Islet of Langerhans (tissue), 1 donor: ENCODE measurements around the gene NAA16.
"Not testable (repeated sequence)": the region's sequence is repeated elsewhere in the genome, so short reads cannot be mapped to it uniquely, and the experiment has no call there.

Experiments used
- FAIRE-seq: peaks from one replicate; lab custom pipeline; 2011; peaks lifted over from hg19 to GRCh38; lab: Jason Lieb, UNC

The NAA16 gene

DNA sequence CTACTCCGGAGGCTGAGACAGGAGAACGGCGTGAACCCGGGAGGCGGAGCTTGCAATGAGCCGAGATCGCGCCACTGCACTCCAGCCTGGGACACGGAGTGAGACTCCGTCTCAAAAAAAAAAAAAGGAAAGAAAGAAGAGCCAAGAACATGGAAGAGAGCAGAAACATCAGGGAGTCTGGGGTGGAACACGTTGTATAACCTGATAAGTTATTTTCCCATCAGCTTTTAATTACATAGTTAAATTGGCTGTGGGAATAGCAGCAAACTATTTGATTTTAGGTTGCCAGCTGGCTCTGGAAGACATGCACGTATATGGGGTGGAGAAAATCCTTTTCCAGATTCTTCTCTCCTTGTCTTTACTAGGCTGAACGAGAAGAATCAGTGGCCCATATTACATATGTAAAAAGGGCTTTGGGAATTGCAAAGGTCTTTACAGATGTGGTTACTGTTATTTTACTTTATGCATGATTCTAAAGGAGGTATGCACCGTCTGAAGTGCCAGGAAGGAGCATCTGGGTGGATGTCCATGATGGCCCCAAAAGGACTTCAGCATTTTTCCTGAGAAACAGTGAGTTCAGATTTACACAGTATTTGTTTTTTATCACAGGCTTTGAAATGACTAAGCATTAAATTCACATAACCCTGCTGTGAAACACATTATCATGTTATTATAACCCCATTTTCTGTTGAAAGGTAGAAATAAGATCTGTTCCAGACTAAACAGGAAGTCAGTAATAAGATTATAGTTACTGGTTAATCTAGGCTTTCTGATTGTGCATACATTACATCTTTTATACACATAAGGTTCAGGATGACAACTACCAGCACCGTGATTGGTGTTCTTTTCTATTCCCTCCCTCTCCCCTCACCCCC, 4.6 kb upstream of the NAA16 start:
- no peak for FAIRE-seq

DNA sequence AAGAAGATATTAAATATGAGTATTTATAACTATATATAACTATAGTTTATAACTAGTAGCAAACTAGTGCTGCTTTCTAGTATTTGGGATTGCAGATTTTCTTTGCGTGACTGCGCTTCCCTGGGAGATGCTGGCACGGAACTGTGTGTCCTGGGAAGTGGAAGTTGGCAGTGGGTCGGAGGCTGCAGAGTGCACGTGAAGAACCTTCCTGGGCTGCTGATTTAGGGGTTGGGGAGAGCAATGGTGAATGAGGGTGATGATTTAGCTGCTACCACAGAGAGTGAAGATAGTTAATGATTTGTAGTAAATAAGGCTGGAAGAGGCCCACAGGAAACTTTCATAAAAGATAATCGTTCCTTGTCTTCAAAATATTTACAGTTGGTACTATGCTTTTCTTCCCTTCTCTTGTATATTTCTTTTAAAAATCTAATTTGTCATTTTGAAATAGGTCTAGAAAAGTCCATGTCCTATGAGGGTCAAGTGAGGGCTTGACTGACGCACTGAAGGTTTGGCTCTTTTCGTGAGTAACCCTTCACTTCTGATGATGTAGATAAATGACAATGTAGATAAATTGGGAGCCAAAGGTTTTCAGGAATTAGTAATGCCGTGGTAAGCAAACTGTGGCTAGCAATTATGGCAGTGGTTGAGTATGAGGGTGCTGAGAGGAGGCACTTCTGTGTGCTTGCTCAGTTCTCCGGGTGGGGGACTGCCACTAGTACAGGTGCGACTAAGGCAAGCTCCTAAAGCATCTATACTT, 3.0 kb upstream of the NAA16 start:
- FAIRE-seq: no peak

DNA sequence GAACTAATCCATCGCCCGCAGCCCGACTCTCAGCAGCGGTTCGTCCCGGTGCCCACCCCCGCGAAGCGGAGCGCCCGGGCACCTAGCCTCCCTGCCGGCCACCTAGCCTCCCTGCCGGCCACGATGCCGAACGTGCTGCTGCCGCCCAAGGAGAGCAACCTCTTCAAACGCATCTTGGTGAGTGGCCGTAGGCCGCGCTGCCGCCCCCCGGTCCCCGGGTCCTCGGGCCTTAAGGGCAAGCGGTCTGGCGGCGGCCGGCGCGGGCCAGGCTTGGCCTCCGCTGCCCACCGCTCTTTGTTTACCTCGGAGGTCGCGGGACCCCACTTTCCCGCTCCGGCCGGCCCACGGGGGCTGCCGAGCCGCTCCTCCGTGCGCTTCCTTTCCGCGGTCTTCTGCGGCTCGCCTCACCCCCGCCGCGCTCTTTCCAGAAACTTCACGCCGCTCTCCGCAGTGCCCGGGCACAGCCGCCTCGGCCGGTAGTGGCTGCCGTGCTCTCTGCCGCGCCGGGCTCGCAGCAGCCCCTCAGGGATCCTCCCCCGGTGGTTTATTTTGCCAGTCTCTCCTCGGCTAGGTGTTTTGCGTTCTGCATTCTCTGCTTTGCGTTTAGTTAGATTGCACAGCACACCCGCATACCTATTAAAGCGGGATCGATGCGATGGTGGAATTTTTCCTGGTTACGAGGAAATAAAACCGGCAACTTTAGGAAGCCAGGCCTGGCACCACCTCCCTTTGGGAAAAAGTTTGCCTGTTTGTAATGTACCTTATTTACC, 524 bp downstream of the NAA16 start:
- FAIRE-seq: no peak

DNA sequence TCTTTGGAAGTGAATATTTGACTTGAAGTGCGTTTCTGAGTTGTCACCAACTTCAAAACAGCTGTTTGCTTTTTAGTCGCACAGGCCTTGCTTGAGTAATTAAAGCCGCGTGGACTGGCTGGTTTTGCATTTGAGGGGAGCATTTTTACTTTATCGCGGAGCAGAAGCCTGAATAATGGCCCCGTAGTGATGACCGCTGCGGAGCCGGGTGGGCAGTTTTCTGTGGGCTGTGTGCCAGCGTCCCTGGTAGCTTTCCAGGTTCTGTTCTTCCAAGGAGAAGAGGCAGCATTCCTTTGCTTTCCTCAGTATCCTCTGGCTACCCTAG, 1.1 kb downstream of the NAA16 start:
- no peak for FAIRE-seq

DNA sequence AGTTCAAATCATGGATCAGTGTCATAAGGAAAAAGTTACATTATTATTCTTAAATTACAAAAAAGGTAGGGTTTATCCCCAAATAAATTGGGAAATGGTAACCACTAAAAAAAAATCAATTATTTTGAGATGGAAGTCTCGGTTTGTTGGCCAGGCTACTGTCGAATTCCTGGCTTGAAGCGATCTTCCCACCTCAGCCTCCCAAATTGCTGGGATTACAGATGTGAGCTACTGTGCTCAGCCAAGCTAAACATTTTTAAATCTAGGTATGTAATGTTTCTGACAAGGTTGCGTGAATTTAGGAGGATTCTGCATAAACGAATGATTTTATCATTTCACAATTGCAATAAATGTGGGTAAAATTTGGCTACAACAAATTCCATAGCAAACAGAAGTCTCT, 2.0 kb downstream of the NAA16 start:
- FAIRE-seq: no peak

DNA sequence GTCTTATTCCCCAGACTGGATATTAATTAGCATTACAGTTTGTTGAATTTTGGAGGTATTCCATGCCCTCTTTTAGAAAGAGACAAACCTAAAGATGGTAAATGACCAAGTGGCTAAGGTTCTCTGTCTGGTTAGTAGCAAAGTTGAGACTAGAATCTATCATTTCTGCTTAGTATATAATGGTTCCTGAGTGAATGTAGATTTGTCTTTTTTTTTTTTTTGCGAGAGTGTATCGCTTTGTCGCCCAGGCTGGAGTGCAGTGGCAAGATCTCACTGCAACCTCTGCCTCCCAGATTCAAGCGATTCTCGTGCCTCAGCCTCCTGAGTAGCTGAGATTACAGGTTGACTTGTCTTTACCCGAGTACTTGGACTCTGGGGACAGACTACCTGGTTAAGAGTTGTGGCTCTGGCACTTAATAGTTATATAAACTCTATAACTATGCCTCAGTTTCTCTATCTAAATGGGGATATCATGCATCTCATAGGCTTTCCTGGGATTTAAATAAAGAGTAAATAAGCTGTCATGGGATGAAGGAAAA, 2.7 kb downstream of the NAA16 start:
- FAIRE-seq: no peak

DNA sequence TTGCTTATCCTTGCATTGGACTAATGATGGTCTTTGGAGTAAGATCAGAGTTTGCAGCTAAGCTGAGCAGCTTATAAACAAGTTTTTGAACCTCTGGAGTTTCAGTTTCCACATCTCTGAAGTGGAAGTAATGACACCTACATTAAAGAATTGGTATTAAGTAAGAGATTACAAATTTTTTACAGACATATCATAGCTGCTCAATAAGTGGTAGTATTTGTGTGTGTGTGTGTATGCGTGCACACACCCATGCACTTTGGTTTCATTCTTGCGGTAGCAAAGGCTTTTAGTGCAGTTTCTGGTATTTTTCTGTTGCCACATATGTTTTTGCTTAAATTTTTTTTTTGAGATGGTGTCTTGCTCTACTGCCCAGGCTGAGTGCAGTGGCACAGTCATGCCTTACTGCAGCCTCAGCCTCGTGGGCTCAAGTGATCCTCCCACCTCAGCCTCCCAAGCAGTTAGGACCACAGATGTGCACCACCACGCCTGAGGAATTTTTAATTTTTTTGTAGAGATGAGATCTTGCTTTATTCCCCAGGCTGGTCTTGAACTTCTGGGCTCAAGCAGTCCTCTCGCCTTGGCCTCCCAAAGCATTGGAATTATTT, 4.5 kb downstream of the NAA16 start:
- no peak for FAIRE-seq

DNA sequence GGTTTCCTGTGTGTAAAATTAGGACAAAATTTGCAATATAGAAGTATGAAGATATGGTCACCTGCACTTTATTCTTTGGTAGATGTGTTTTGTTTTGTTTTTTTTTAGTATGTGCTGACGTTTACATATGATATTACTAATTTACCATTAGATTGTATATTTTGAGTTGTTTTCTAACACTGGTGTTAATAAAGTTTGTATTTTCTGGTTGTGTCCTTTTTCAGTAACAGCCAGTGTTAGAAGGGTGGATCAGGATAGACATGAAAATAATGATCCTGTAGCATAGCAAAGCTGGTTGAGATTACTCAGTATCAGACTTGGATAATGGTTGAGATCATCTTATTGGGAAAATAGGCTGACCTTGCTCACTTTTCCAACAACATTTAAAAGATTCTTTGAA, 6.2 kb downstream of the NAA16 start:
- no peak for FAIRE-seq

DNA sequence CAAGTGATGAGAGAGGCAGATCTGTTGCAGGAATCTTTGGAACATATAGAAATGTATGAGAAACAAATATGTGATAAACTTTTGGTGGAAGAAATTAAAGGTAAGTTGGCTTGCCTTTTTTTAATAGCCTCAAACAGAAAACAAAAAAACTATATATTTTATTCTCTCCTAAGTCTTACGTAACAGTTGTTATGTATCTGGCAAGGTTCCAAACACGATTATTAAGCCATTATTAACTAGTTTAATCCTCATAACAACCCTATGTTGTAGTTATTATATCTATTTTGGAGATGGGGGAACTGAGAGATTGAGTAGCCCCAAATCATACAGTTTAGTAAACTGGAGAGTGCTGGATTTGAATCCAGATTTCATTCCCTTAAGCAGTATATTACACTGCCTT, 14.7 kb downstream of the NAA16 start:
- no peak for FAIRE-seq

DNA sequence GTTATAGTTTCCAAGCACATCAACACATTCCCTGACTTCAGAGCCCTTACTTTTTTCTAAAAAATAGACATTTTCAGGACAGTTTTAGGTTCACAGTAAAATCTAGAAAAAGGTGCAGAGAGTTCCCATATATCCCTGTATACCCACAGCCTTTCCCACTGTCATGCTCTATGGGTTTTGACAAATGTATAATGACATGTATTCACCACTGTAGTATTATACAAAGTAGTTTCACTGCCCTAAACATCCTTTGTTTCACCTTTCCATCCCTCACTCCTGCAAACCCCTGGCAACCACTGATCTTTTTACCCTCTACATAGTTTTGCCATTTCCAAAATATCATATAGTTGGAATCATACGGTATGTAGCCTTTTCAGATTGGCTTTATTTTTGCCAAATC, 15.6 kb downstream of the NAA16 start:
- FAIRE-seq: no peak

DNA sequence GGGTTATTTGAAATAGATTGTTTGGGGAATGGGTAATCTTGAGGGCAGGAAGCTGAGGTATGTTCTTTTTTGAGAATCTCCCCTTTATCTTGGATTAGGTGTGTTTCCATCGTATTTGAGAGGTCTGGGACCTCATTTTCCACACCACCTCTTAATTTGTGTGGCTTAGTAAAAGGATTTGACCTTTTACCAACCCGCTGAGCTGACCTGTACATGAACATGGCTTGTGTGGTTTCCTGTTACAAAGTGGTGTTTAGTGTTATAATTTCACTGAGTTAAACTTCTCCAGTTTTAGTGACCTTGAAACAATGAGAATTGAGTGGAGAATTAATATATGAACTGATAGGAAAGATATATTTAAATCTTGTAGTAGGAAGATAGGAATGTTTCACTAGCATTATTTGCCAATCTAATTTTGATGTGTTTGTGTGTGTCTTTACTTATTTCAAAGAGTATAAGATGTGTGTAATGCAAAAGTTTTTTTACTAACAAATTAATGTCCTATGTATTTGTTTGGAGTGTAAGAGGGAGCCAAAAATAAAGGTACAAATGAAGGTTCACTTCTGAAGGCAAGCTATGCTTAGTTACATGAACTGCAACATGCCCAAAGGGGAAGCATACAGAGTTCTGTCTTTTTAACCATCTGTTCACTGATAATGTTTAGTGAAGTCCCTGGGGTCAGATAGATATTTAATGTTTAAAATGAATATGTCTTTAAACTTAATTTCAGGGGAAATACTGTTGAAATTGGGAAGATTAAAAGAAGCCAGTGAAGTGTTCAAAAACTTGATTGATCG, 17.1 kb downstream of the NAA16 start:
- no peak for FAIRE-seq

DNA sequence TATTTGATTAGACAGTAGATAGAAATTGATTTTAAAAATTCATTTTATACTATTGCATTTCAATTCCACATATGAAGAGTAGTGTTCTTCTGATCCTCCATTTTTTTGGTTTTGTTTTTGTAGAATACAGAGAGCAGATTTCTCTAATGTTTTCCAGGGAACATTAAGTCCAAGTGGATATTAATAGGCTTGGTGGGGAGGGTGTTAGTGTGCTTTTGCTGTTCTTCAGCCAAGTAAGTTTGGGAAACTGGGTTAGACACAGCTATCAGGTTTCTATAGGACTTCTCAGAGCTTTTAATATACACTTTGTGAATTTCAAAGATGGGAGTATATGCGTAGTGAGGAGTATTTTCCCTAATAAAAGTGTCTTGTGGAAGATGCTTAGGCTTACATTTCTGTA, 21.8 kb downstream of the NAA16 start:
- no peak for FAIRE-seq

DNA sequence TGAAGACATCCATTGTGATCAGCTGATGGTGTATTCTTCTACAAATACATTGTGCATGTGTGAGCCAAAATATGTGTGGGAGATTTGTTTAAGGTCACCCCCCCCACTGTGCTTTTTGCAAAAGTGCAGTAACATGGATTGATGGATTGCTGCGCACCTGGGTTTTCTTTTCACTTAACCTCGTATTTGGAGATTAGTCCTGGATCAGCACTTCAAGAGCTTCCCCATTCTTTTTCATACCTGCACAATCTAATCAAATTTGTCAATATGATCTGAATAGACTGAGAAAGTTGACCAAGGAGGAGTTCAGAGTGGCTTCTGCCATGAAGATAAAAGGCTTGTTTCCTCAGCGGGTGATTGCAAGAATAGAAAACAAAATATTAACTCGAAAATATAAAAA, 23.7 kb downstream of the NAA16 start:
- FAIRE-seq: no peak

DNA sequence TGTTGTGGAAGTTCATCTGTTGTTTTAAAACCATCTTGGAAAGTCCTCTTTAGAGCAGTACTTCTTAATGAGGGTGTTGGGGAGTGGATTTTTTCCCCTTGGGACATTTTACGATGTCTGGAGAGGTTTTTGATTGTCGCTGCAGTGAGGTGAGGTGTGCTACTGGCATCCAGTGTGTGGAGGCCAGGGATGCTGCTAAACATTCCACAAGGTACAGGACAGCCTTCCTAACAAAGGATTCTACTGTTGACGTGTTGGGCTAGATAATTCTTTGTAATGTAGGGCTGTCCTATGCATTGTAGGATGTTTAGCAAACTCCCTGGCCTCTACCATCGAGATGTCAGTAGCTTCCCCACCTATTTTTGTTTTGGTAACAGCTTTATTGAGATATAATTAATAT, 33.3 kb downstream of the NAA16 start:
- FAIRE-seq: no peak

DNA sequence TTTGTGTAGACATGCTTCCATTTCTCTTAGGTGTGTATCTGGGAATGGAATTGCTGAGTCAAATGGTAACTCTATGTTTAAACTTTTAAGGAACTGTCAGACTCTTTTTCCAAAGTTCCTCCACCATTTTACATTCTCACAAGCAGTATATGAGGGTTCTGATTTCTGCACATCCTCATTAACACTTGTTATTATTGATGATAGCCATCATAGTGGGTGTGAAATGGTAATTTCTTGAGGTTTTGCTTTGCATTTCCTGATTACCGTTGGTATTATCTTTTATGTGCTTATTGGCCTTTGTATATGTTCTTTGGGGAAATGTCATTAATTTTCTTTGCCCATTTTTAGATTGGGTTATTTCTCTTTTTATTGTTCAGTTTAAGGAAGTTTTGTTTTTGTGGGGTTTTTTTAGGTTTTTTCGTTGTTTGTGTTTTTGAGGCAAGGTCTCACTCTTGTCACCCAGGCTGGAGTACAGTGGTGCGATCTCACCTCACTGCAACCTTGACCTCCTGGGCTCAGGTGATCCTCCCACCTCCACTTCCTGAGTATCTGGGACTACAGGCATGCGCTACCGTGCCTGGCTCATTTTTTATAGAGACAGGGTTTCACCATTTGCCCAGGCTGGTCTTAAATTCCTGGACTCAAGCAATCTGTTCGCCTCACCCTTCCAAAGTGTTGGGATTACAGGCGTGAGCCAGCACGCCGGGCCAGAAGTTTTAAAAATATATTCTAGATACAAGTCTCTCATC, 34.3 kb downstream of the NAA16 start:
- FAIRE-seq: no peak

DNA sequence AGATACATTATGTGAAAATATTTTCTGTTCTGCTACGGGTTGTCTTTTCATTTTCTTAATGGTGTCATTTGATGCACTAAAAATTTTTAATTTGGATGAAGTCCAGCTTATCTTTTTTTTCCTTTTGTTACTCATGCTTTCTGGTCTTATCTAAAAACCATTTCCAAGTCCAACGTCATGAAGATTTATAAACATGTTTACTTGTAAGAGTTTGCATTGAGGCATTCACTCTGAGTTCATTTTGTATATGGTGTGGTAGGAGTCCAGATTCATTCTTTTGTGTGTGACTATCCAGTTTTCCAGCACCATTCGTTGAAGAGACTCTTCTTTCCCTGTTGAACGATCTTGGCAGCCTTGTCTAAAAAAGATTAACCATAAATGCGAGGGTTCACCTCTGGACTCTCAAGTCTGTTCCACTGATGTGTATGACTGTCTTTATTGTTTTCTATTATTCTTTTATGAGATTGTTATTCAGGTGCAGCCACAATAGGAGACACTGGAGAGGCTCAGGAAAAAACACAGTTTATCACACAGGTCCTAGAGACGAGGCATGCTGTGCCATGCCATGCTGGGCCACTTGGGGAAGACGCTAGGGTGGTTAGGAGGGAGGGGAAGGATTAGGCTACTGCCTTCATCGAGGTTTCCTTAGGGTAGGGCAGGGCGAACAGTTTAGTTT, 35.0 kb downstream of the NAA16 start:
- no peak for FAIRE-seq

DNA sequence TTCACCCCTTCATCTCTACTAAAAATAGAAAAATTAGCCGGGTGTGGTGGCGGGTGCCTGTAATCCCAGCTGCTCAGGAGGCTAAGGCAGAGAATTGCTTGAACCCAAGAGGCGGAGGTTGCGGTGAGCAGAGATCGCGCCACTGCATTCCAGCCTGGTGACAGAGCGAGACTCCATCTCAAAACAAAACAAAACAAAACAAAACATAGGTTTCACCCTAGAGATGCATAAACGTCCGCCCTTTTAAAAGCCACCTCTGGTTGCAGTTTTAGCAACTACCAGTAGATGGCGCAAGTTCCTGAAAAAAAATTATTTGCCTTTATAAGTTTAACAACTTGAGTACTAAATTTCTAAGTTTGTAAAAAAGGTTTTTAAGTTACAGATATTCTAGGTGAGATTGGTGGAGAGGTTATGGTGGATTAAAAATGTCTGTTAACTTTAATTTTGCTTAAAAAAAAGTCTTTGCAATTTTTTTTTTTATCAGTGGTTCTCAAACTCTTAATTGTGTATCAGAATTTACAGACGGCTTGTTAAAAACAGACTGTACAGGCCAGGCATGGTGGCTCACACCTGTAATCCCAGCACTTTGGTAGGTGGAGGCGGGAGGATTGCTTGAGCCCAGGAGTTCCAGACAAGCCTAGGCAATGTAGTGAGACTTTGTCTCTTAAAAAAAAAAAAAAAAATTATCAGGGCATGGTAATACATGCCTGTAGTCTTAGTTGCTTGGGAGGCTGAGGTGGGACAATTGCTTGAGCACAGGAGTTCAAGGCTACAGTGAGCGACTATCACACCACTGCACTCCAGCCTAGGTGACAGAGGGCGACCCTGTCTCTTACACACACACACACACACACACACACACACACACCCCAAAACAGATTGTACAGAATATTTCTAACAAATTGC, 42.1 kb downstream of the NAA16 start:
- FAIRE-seq: peak; percentile 92

DNA sequence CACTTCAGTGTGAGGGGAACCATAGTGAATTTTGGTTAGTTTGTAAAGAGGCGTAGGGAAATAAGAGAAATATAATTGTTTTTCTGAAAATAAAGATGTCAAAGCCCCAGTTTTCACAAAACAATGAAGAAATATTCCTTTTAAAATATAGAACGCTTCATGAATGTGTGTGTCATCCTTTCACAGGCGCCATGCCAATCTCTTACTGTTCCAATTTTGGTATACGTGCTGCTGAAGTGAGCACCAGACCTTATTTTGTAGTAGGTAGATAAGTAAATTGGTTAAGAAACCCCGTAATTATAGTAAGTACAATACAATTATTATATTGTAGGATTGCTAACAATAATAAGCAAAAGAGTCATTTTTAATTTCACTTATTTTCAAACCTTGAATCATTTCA, 43.3 kb downstream of the NAA16 start:
- no peak for FAIRE-seq

DNA sequence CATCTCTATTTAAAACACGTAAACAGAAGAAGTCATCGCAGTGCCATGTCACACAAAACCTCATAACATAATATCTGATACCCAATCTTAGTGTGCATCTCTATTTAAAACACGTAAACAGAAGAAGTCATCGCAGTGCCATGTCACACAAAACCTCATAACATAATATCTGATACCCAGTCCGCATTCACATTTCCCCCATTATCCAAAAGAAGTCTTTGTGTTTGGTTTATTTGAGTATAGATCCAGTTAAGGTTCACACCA, 45.2 kb downstream of the NAA16 start:
- FAIRE-seq: not testable (repeated sequence)

DNA sequence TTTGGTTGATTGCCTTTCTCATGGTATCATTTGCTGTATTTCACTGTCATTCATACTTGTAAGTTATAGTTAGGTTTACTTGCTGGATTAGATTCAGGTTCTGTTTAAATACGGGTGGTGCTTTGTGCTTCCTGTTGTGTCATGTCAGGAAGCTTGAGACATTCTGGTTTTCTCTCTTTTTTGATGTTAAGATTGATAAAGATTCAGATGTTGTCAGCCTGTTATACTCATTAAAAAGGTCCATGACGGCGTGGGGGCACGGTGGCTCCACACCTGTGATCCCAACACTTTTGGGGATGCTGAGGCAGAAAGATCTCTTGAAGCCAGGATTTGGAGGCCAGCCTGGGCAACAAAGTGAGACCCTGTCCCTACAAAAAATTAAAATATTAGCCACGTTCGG, 45.7 kb downstream of the NAA16 start:
- FAIRE-seq: no peak
